ENCODE results near the gene ETFA. TPM values are rescaled to one million over a fixed set of nuclear protein-coding genes. Genes with fewer than 3 reads are reported as not detected.

ETFA gene
- total and polyA plus RNA-seq, 7 donors = 58.4 to 476 (median 102) TPM

- TF ChIP-seq POLR2A (IDR thresholded peaks at IDR 0.05) (no peak), EP300 (IDR thresholded peaks at IDR 0.05) (no peak), POLR2AphosphoS5 (IDR thresholded peaks at IDR 0.05) (no peak)
- TF ChIP-seq, protein P1, sequence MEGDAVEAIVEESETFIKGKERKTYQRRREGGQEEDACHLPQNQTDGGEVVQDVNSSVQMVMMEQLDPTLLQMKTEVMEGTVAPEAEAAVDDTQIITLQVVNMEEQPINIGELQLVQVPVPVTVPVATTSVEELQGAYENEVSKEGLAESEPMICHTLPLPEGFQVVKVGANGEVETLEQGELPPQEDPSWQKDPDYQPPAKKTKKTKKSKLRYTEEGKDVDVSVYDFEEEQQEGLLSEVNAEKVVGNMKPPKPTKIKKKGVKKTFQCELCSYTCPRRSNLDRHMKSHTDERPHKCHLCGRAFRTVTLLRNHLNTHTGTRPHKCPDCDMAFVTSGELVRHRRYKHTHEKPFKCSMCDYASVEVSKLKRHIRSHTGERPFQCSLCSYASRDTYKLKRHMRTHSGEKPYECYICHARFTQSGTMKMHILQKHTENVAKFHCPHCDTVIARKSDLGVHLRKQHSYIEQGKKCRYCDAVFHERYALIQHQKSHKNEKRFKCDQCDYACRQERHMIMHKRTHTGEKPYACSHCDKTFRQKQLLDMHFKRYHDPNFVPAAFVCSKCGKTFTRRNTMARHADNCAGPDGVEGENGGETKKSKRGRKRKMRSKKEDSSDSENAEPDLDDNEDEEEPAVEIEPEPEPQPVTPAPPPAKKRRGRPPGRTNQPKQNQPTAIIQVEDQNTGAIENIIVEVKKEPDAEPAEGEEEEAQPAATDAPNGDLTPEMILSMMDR (IDR thresholded peaks at IDR 0.05) = no peak
- intact Hi-C loops (cut with DNase I) = no loop called here
- Histone ChIP-seq H3K9me3 (no peaks in the 10 kb centered on the region), H3K4me1 (peaks cover 0 to 5% (median 0%) of the 10 kb centered on the region in 4 donors), H3K27me3 (no peaks in the 10 kb centered on the region), H3K36me3 (peaks cover 0 to 14% (median 5%) of the 10 kb centered on the region in 4 donors), H3K27ac (no peak overlapping the region), H3K4me3 (no peak overlapping the region)
- WGBS, 2 donors = 36 to 75% methylated on average over 4 of the region's 4 CpGs
- DNase-seq = no peak
Observed at GRCh38 chr15:76234337-76234889, 76.9 kb downstream of the ETFA start.

DNA sequence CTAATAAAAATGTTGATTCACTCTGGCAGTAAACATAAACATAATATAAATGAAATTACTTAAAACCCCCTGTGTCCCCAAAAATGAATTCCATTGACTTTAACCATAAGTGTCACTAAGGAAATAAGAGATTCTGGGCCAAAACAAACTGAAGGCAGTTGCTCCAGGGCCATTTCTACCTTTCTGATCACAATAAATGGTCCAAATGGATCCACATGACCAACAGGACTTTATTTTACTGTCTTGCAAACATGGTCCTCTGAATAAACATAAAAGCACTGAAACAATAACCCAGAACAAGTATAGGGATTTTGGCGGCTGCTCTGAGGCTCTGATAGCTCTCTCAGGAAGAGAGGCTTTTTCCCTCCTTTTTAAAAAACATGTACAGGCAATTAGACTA is 77.3 kb downstream of the ETFA start:
- peaks cover 0 to 5% (median 0%) of the 10 kb centered on the region in 4 donors for H3K4me1 ChIP-seq
- H3K27me3 ChIP-seq = no peaks in the 10 kb centered on the region
- no peak overlapping the region for H3K27ac ChIP-seq
- 90 to 94% methylated on average over 1 of the region's 1 CpG for WGBS, 2 donors
- intact Hi-C loops (cut with DNase I) = no loop called here
- no peak for TF ChIP-seq EP300 (IDR thresholded peaks at IDR 0.05)
- no peak for TF ChIP-seq POLR2A (IDR thresholded peaks at IDR 0.05)
- TF ChIP-seq POLR2AphosphoS5 (IDR thresholded peaks at IDR 0.05) = no peak
- TF ChIP-seq, protein P1 (IDR thresholded peaks at IDR 0.05) = no peak
- no peak for DNase-seq
- peaks cover 0 to 19% (median 5%) of the 10 kb centered on the region in 4 donors for H3K36me3 ChIP-seq
- H3K4me3 ChIP-seq = no peak overlapping the region
- H3K9me3 ChIP-seq = no peaks in the 10 kb centered on the region

DNA sequence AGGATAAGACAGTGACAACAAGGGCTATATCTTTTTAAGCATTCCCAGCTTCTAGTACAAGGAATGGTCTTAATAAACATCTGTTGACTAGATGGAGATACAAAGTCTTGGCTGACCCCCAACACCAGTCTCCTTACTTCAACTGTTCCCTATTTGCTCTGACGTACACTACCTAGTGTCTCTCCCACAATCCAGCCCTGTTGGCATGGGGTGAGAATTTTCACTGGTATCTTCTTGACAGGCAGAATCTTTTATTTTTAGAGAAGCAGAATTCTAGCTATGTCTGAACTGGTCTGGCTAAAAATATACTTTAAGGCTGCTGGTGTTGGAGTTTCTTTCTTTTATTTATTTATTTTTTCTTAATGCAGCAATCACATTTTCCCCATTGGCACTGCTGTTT is 82.0 kb downstream of the ETFA start:
- Histone ChIP-seq H3K27me3 (no peaks in the 10 kb centered on the region), H3K4me3 (no peak overlapping the region), H3K9me3 (no peaks in the 10 kb centered on the region), H3K36me3 (peaks cover 6 to 58% (median 12%) of the 10 kb centered on the region in 4 donors), H3K27ac (no peak overlapping the region), H3K4me1 (no peaks in the 10 kb centered on the region)
- intact Hi-C loops (cut with DNase I) = no loop called here
- TF ChIP-seq POLR2A (IDR thresholded peaks at IDR 0.05) = no peak
- no peak for TF ChIP-seq POLR2AphosphoS5 (IDR thresholded peaks at IDR 0.05)
- TF ChIP-seq, protein P1 (IDR thresholded peaks at IDR 0.05) = no peak
- TF ChIP-seq EP300 (IDR thresholded peaks at IDR 0.05) = no peak
- WGBS, 2 donors = 56 to 100% methylated on average over 1 of the region's 1 CpG
- no peak for DNase-seq

DNA sequence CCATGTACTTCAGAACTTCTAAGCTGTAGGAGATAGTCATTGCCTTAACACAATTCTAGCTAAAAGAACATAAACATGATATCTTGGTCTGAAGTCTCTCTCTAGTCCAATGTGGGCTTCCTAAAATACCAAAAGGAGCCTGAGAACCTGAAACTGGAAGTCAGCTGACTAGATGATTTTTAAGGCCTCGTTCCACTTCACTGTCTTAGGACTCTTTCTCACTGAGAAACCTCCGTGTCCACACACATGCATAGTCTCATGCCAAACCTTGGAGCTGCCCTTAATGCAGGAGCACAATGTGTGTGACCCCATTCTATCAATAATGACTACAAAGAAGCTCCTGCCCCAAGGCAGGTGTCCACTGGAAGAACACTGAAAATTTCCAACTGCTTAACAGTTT is 87.7 kb downstream of the ETFA start:
- Histone ChIP-seq H3K27ac (no peak overlapping the region), H3K9me3 (no peaks in the 10 kb centered on the region), H3K4me3 (no peak overlapping the region), H3K27me3 (no peaks in the 10 kb centered on the region), H3K36me3 (peaks cover 0 to 63% (median 12%) of the 10 kb centered on the region in 4 donors), H3K4me1 (no peaks in the 10 kb centered on the region)
- intact Hi-C loops (cut with DNase I) = no loop called here
- no peak for DNase-seq
- WGBS, 2 donors = 92 to 95% methylated on average over 2 of the region's 2 CpGs
- TF ChIP-seq, protein P1 (IDR thresholded peaks at IDR 0.05) = no peak
- no peak for TF ChIP-seq POLR2AphosphoS5 (IDR thresholded peaks at IDR 0.05)
- no peak for TF ChIP-seq POLR2A (IDR thresholded peaks at IDR 0.05)
- TF ChIP-seq EP300 (IDR thresholded peaks at IDR 0.05) = no peak

DNA sequence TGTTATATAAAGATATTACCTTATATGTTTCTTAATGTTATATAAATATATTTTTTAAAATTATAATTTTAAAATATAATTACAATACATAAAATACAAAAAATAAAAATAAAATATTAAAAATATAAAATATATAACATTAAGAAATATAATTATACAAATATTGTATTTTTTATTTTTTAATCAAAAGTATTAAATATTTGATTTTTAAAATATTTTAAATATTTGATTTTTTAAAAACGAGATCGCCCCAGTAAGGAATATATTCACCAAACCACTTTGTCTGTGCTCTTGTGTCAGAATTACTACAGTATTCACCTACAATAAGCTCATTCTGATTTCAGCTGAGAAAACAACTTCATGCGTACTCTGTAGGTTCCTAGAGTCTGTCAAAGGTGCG is 89.1 kb downstream of the ETFA start:
- Histone ChIP-seq H3K4me3 (no peak overlapping the region), H3K27ac (no peak overlapping the region), H3K36me3 (peaks cover 0 to 51% (median 12%) of the 10 kb centered on the region in 4 donors), H3K9me3 (no peaks in the 10 kb centered on the region), H3K4me1 (peaks cover 0 to 6% (median 2%) of the 10 kb centered on the region in 4 donors), H3K27me3 (no peaks in the 10 kb centered on the region)
- WGBS, 2 donors = 82 to 93% methylated on average over 4 of the region's 4 CpGs
- intact Hi-C loops (cut with DNase I) = no loop called here
- no peak for DNase-seq
- no peak for TF ChIP-seq POLR2A (IDR thresholded peaks at IDR 0.05)
- TF ChIP-seq, protein P1 (IDR thresholded peaks at IDR 0.05) = no peak
- TF ChIP-seq EP300 (IDR thresholded peaks at IDR 0.05) = no peak
- TF ChIP-seq POLR2AphosphoS5 (IDR thresholded peaks at IDR 0.05) = no peak

Data from sigmoid colon (tissue), 7 donors.